Measurements from ENCODE around the gene TMED5.

DNA sequence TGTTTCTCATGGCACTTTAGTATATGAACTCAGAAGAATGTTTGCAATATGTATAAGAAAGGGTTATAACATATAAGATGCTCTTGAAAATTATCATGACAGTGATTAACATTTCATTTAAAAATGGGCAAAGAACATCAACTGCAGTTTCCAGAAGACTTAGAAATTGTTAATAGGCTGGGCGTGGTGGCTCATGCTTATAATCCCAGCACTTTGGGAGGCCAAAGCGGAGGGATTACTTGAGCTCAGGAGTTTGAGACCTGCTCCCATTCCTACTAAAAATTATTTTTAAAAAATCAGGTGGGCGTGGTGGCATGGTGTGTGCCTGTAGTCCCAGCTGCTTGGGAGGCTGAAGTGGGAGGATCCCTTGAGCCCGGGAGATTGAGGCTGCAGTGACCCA lies 78.1 kb downstream of the TMED5 start:
- TF ChIP-seq, protein P1, sequence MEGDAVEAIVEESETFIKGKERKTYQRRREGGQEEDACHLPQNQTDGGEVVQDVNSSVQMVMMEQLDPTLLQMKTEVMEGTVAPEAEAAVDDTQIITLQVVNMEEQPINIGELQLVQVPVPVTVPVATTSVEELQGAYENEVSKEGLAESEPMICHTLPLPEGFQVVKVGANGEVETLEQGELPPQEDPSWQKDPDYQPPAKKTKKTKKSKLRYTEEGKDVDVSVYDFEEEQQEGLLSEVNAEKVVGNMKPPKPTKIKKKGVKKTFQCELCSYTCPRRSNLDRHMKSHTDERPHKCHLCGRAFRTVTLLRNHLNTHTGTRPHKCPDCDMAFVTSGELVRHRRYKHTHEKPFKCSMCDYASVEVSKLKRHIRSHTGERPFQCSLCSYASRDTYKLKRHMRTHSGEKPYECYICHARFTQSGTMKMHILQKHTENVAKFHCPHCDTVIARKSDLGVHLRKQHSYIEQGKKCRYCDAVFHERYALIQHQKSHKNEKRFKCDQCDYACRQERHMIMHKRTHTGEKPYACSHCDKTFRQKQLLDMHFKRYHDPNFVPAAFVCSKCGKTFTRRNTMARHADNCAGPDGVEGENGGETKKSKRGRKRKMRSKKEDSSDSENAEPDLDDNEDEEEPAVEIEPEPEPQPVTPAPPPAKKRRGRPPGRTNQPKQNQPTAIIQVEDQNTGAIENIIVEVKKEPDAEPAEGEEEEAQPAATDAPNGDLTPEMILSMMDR (IDR thresholded peaks at IDR 0.05) = no peak
- TF ChIP-seq POLR2AphosphoS5 (IDR thresholded peaks at IDR 0.05) = no peak
